Right lobe of liver (tissue), 6 donors: ENCODE measurements around the gene FBXO17. TPM values are rescaled to one million over a fixed set of nuclear protein-coding genes. Genes with fewer than 3 reads are reported as not detected.
A peak's percentile ranks its signal among the peaks of the same experiment; 100 is the strongest.

Experiments used
- ATAC-seq, 4 donors: fragments of 200-7000 bp; cut with Tn5 transposase; one replicate each; pipeline ENCODE4 v1.9.1; 2020; ENCODE audit warnings: mild to moderate bottlenecking in 4 of 4, moderate library complexity in 4 of 4
- DNase-seq, 3 donors: peaks; one replicate each; pipeline ENCODE4 v3.0.0-alpha.2; 2020
- H3K27ac ChIP-seq, 3 donors: fragments of 200-600 bp; one replicate each; pipeline ENCODE4 v1.8.0; 2022
- H3K27me3 ChIP-seq, 2 donors: fragments of 200-600 bp; one replicate each; pipeline ENCODE4 v1.8.0; 2022
- H3K36me3 ChIP-seq, 4 donors: fragments of 200-600 bp; sonication (generic) in 1 of 4; one replicate each; pipeline versions ENCODE4 v1.5.1 to v1.8.0; 2017 to 2022; ENCODE audit warnings: control low read depth in 1 of 4
- H3K4me1 ChIP-seq, 4 donors: fragments of 200-600 bp; sonication (generic) in 1 of 4; one replicate each; pipeline versions ENCODE4 v1.5.1 to v1.8.0; 2017 to 2022; ENCODE audit warnings: control low read depth in 1 of 4
- H3K4me3 ChIP-seq, 3 donors: fragments of 200-600 bp; one replicate each; pipeline ENCODE4 v1.8.0; 2022
- H3K9me3 ChIP-seq, 4 donors: fragments of 200-600 bp; sonication (generic) in 1 of 4; one replicate each; pipeline versions ENCODE4 v1.5.1 to v1.8.0; 2017 to 2022; ENCODE audit warnings: control low read depth in 1 of 4
- CTCF ChIP-seq, 4 donors: fragments of 200-600 bp in 3 of 4; fragments of 450-650 bp in 1 of 4; IDR thresholded peaks; one replicate each; pipeline versions ENCODE4 v1.5.1 to v1.8.0; 2016 to 2022; ENCODE audit warnings: antibody characterized with exemption in 4 of 4, mild to moderate bottlenecking in 2 of 4
- POLR2A ChIP-seq: fragments of 450-650 bp; IDR thresholded peaks from one replicate; pipeline ENCODE4 v1.6.1; 2017; ENCODE audit warnings: antibody characterized with exemption, mild to moderate bottlenecking
- WGBS: methylation state at CpG from one replicate; pipeline ENCODE4 v1.1.6; 2018; ENCODE audit warnings: low coverage, low lambda C conversion rate; ENCODE audit not compliant: insufficient coverage; ENCODE audit errors: missing lambda C conversion rate; 5-methylcytosine and 5-hydroxymethylcytosine counted together
- intact Hi-C, 2 donors: fragments of 100-400 bp; cut with DNase I; formaldehyde crosslinking; loops; one replicate each; pipeline versions ENCODE4 v1.11.2 to v1.14.1; 2022
- long read RNA-seq: library from polyadenylated mRNA; unstranded; transcript quantifications from one replicate; pipeline ENCODE4 v2.0.0, GENCODE V29; 2019
- total RNA-seq, 6 experiments: library from RNA; depleted of rRNA in 2 of 6; stranded (reverse); fragments of >200 nt in 2 of 6; fragmentation: NEBNext Ultra II Directional in 3 of 6; extraction: Animal tissue kit (Norgen Biotek cat#: 25700) in 3 of 6; gene quantifications; one replicate each; pipeline versions ENCODE4 v1.1.0 to v1.2.4, GENCODE V29; 2016 to 2023
- donor health status: DM: no; HTN: yes; CAD: no.
- donor health status: DM: no; HTN: no; CAD: no.
- donor health status: DM: no; HTN: no; CAD: no.
- donor health status: DM: no; HTN: yes; CAD: no.
- donor health status: DM: no; HTN: yes; CAD: no.

FBXO17 gene
- total RNA-seq: 10 to 100 TPM; 19.9 to 57.9 (median 36.7) TPM
- long read RNA-seq, partial matches to known transcripts: 0 of 7 reads
- long read RNA-seq, other reads (novel, unspliced or antisense): 5 of 7 reads

- 2% methylated on average over 23 of the region's 63 CpGs for WGBS
- TF ChIP-seq CTCF (IDR thresholded peaks at IDR 0.05) (no peak), POLR2A (no peak)
- no peaks in the 10 kb centered on the region for H3K27me3 ChIP-seq
- ATAC-seq (peak; percentile 52 to 81 (median 68)), DNase-seq (peak; percentile 75 to 78 (median 77))
- H3K4me3 ChIP-seq: peak within 1 kb of the TSS; percentile 80 to 82 (median 80)
- peaks cover 0 to 36% (median 8%) of the 10 kb centered on the region in 4 donors for H3K4me1 ChIP-seq
- peaks cover 0 to 3% (median 0%) of the 10 kb centered on the region in 4 donors for H3K9me3 ChIP-seq
- intact Hi-C loops: no loop called here
- no peaks in the 10 kb centered on the region for H3K36me3 ChIP-seq
- H3K27ac ChIP-seq: peak within 1 kb of the TSS; percentile 82 to 86 (median 84)
These were observed at the start of gene FBXO17 for GRCh38 chr19:38975214-38975860. FBXO17 (minus strand) TSS chr19:38975742; CDS start chr19:38950319, 25,423 bp downstream.

GRCh38 chr19:39024875-39025641 is 49.5 kb upstream of the FBXO17 start:
- Histone ChIP-seq H3K36me3 (no peaks in the 10 kb centered on the region), H3K4me1 (peaks cover 0 to under 1% (median 0%) of the 10 kb centered on the region in 4 donors), H3K27me3 (no peaks in the 10 kb centered on the region), H3K9me3 (no peaks in the 10 kb centered on the region), H3K27ac (no peak overlapping the region), H3K4me3 (no peak overlapping the region)
- intact Hi-C loops: no loop called here
- ATAC-seq (peak in 1 of 4 donors; percentile 22), DNase-seq (no peak)
- TF ChIP-seq POLR2A: no peak
- no peak for TF ChIP-seq CTCF (IDR thresholded peaks at IDR 0.05)
- WGBS: 92% methylated on average over 8 of the region's 14 CpGs

- H3K9me3 ChIP-seq: no peaks in the 10 kb centered on the region
- no peaks in the 10 kb centered on the region for H3K27me3 ChIP-seq
- H3K27ac ChIP-seq: no peak overlapping the region
- intact Hi-C loops: no loop called here
- 76% methylated on average over 3 of the region's 4 CpGs for WGBS
- no peak for ATAC-seq
- TF ChIP-seq POLR2A (no peak), CTCF (IDR thresholded peaks at IDR 0.05) (no peak)
- no peak for DNase-seq
- H3K36me3 ChIP-seq: no peaks in the 10 kb centered on the region
- H3K4me1 ChIP-seq: no peaks in the 10 kb centered on the region
- no peak overlapping the region for H3K4me3 ChIP-seq
These were observed 45.5 kb upstream of the FBXO17 start for GRCh38 chr19:39021063-39021462.

- no peaks in the 10 kb centered on the region for H3K4me1 ChIP-seq
- H3K4me3 ChIP-seq: no peak overlapping the region
- ATAC-seq (no peak), DNase-seq (no peak)
- intact Hi-C loops: no loop called here
- no peaks in the 10 kb centered on the region for H3K36me3 ChIP-seq
- 94% methylated on average over 4 of the region's 4 CpGs for WGBS
- no peaks in the 10 kb centered on the region for H3K27me3 ChIP-seq
- TF ChIP-seq POLR2A (no peak), CTCF (IDR thresholded peaks at IDR 0.05) (no peak)
- no peaks in the 10 kb centered on the region for H3K9me3 ChIP-seq
- no peak overlapping the region for H3K27ac ChIP-seq
These were observed 42.1 kb upstream of the FBXO17 start for GRCh38 chr19:39017646-39018045.
